Measurements from ENCODE around the gene PUS10.
"Not testable (repeated sequence)": the region's sequence is repeated elsewhere in the genome, so short reads cannot be mapped to it uniquely, and the experiment has no call there.

PUS10 gene

GRCh38 chr2:60947056-60947455, 71.0 kb downstream of the PUS10 start:
- Histone ChIP-seq H3K27ac (ENCODE audit: insufficient read depth, low read length, poor library complexity, severe bottlenecking) (no peak overlapping the region), H3K9me3 (ENCODE audit: control insufficient read depth, low read length) (no peaks in the 10 kb centered on the region), H3K27me3 (replicated peaks; ENCODE audit: control insufficient read depth, insufficient read depth, low read length, poor library complexity, severe bottlenecking) (no peaks in the 10 kb centered on the region), H3K4me1 (ENCODE audit: control insufficient read depth, insufficient read depth, low read length, poor library complexity, severe bottlenecking) (no peaks in the 10 kb centered on the region), H3K36me3 (ENCODE audit: control insufficient read depth, insufficient read depth, low read length) (no peaks in the 10 kb centered on the region), H3K4me3 (ENCODE audit: insufficient read depth, low read depth, low read length, poor library complexity, severe bottlenecking) (no peak overlapping the region)
- DNase-seq, result no peak

DNA sequence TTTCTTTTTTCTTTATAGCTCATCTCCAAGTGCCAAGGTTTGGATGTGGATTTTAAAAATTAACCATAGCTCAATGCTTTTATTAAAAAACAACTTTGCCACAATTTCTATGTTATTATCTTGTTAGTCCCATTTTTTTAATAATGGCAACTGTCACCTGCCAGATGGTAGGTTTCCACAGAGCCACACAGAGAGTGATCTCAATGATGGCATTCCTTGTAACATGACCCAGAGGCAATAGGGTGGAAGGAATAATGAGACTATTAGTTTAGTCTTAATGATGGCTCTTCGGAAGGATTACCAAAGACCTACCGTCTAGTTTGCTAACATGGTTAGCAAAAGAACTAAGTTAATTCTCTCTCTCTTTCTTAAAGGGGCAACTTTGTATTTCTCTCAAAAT, 72.7 kb downstream of the PUS10 start:
- Histone ChIP-seq H3K4me1 (ENCODE audit: control insufficient read depth, insufficient read depth, low read length, poor library complexity, severe bottlenecking) (no peaks in the 10 kb centered on the region), H3K27ac (ENCODE audit: insufficient read depth, low read length, poor library complexity, severe bottlenecking) (no peak overlapping the region), H3K36me3 (ENCODE audit: control insufficient read depth, insufficient read depth, low read length) (no peaks in the 10 kb centered on the region), H3K27me3 (replicated peaks; ENCODE audit: control insufficient read depth, insufficient read depth, low read length, poor library complexity, severe bottlenecking) (no peaks in the 10 kb centered on the region), H3K9me3 (ENCODE audit: control insufficient read depth, low read length) (no peaks in the 10 kb centered on the region), H3K4me3 (ENCODE audit: insufficient read depth, low read depth, low read length, poor library complexity, severe bottlenecking) (no peak overlapping the region)
- no peak for DNase-seq

GRCh38 chr2:60939622-60940021, 78.4 kb downstream of the PUS10 start:
- no peaks in the 10 kb centered on the region for H3K27me3 ChIP-seq (replicated peaks; ENCODE audit: control insufficient read depth, insufficient read depth, low read length, poor library complexity, severe bottlenecking)
- no peak overlapping the region for H3K4me3 ChIP-seq (ENCODE audit: insufficient read depth, low read depth, low read length, poor library complexity, severe bottlenecking)
- no peak overlapping the region for H3K27ac ChIP-seq (ENCODE audit: insufficient read depth, low read length, poor library complexity, severe bottlenecking)
- DNase-seq, result no peak
- no peaks in the 10 kb centered on the region for H3K9me3 ChIP-seq (ENCODE audit: control insufficient read depth, low read length)
- no peaks in the 10 kb centered on the region for H3K4me1 ChIP-seq (ENCODE audit: control insufficient read depth, insufficient read depth, low read length, poor library complexity, severe bottlenecking)
- no peaks in the 10 kb centered on the region for H3K36me3 ChIP-seq (ENCODE audit: control insufficient read depth, insufficient read depth, low read length)

- no peak for DNase-seq
- H3K9me3 ChIP-seq (ENCODE audit: control insufficient read depth, low read length), result no peaks in the 10 kb centered on the region
- H3K4me3 ChIP-seq (ENCODE audit: insufficient read depth, low read depth, low read length, poor library complexity, severe bottlenecking), result no peak overlapping the region
- H3K27ac ChIP-seq (ENCODE audit: insufficient read depth, low read length, poor library complexity, severe bottlenecking), result no peak overlapping the region
- H3K36me3 ChIP-seq (ENCODE audit: control insufficient read depth, insufficient read depth, low read length), result no peaks in the 10 kb centered on the region
- no peaks in the 10 kb centered on the region for H3K4me1 ChIP-seq (ENCODE audit: control insufficient read depth, insufficient read depth, low read length, poor library complexity, severe bottlenecking)
- no peaks in the 10 kb centered on the region for H3K27me3 ChIP-seq (replicated peaks; ENCODE audit: control insufficient read depth, insufficient read depth, low read length, poor library complexity, severe bottlenecking)
Observed at GRCh38 chr2:60938301-60938700, 79.8 kb downstream of the PUS10 start.

DNA sequence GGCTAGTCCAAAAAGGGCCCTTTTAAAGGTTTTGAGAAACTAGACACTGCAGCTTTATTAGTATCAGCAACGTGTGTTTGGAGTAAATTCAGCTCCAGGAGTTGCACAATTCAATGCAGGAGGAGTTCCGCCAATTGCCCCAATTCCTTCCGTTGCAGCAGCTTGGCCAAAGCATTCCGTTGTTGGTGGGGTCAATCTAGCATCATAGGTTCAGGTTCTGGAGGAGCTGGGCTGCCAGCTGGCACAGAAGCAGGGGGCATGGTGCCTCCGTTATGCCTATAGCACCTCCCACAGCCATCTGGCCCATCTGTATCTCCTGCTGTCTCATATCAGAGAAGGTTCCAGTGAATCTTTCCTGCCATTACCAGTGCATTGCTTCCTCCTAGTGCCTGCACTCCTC, 81.3 kb downstream of the PUS10 start:
- H3K9me3 ChIP-seq (ENCODE audit: control insufficient read depth, low read length), result no peaks in the 10 kb centered on the region
- H3K27ac ChIP-seq (ENCODE audit: insufficient read depth, low read length, poor library complexity, severe bottlenecking), result no peak overlapping the region
- no peaks in the 10 kb centered on the region for H3K4me1 ChIP-seq (ENCODE audit: control insufficient read depth, insufficient read depth, low read length, poor library complexity, severe bottlenecking)
- H3K36me3 ChIP-seq (ENCODE audit: control insufficient read depth, insufficient read depth, low read length), result no peaks in the 10 kb centered on the region
- no peaks in the 10 kb centered on the region for H3K27me3 ChIP-seq (replicated peaks; ENCODE audit: control insufficient read depth, insufficient read depth, low read length, poor library complexity, severe bottlenecking)
- no peak for DNase-seq
- H3K4me3 ChIP-seq (ENCODE audit: insufficient read depth, low read depth, low read length, poor library complexity, severe bottlenecking), result no peak overlapping the region

DNA sequence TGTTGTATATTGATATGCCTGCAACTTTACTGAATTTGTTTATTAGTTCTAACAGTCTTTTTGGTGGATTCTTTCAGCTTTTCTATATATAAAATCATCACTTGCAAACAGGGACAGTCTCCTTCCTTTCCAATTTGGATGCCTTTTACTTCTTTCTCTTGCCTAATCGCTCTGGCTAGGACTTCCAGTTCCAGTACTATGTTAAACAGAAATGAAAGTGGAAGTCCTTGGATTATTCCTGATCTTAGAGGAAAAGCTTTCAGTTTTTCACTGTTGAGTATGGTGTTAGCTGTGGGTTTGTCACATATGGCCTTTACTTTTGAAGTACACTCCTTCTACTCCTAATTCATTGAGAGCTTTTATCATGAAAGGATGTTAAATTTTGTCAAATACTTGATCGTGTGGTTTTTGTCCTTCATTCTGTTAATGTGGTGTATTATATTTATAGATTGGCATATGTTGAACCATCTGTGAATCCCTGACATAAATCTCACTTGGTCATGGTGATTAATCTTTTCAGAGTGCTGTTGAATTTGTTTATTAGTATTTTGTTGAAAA, 83.8 kb downstream of the PUS10 start:
- Histone ChIP-seq H3K4me3 (ENCODE audit: insufficient read depth, low read depth, low read length, poor library complexity, severe bottlenecking) (no peak overlapping the region), H3K27ac (ENCODE audit: insufficient read depth, low read length, poor library complexity, severe bottlenecking) (no peak overlapping the region), H3K27me3 (replicated peaks; ENCODE audit: control insufficient read depth, insufficient read depth, low read length, poor library complexity, severe bottlenecking) (no peaks in the 10 kb centered on the region)

GRCh38 chr2:60932954-60933353, 85.1 kb downstream of the PUS10 start:
- no peak for DNase-seq
- H3K27ac ChIP-seq (ENCODE audit: insufficient read depth, low read length, poor library complexity, severe bottlenecking), result no peak overlapping the region

More for the DNA sequence above, 83.8 kb downstream of the PUS10 start:
- no peaks in the 10 kb centered on the region for H3K4me1 ChIP-seq (ENCODE audit: control insufficient read depth, insufficient read depth, low read length, poor library complexity, severe bottlenecking)
- no peaks in the 10 kb centered on the region for H3K9me3 ChIP-seq (ENCODE audit: control insufficient read depth, low read length)
- DNase-seq, result no peak
- H3K36me3 ChIP-seq (ENCODE audit: control insufficient read depth, insufficient read depth, low read length), result no peaks in the 10 kb centered on the region

DNA sequence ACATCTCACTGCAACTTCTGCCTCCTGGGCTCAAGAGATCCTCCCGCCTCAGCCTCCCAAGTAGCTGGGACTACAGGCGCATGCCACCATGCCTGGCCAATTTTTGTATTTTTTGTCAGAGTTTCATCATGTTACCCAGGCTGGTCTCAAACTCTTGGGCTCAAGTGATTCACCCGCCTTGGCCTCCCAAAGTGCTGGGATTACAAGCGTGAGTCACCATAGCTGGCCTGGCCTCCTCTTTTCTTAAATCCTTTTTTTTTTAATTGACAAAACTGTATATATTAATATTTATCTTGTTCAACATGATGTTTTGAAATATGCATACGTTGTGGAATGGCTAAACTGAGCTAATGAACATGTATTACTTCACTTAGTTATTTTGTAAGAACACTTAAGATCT, 86.0 kb downstream of the PUS10 start:
- not testable (repeated sequence) for H3K27me3 ChIP-seq (replicated peaks; ENCODE audit: control insufficient read depth, insufficient read depth, low read length, poor library complexity, severe bottlenecking); DNase-seq; H3K36me3 ChIP-seq (ENCODE audit: control insufficient read depth, insufficient read depth, low read length); H3K27ac ChIP-seq (ENCODE audit: insufficient read depth, low read length, poor library complexity, severe bottlenecking); H3K4me1 ChIP-seq (ENCODE audit: control insufficient read depth, insufficient read depth, low read length, poor library complexity, severe bottlenecking); H3K4me3 ChIP-seq (ENCODE audit: insufficient read depth, low read depth, low read length, poor library complexity, severe bottlenecking); H3K9me3 ChIP-seq (ENCODE audit: control insufficient read depth, low read length)

More at GRCh38 chr2:60932954-60933353, 85.1 kb downstream of the PUS10 start:
- Histone ChIP-seq H3K4me3 (ENCODE audit: insufficient read depth, low read depth, low read length, poor library complexity, severe bottlenecking) (no peak overlapping the region), H3K27me3 (replicated peaks; ENCODE audit: control insufficient read depth, insufficient read depth, low read length, poor library complexity, severe bottlenecking) (no peaks in the 10 kb centered on the region), H3K36me3 (ENCODE audit: control insufficient read depth, insufficient read depth, low read length) (no peaks in the 10 kb centered on the region), H3K9me3 (ENCODE audit: control insufficient read depth, low read length) (no peaks in the 10 kb centered on the region), H3K4me1 (ENCODE audit: control insufficient read depth, insufficient read depth, low read length, poor library complexity, severe bottlenecking) (no peaks in the 10 kb centered on the region)

DNA sequence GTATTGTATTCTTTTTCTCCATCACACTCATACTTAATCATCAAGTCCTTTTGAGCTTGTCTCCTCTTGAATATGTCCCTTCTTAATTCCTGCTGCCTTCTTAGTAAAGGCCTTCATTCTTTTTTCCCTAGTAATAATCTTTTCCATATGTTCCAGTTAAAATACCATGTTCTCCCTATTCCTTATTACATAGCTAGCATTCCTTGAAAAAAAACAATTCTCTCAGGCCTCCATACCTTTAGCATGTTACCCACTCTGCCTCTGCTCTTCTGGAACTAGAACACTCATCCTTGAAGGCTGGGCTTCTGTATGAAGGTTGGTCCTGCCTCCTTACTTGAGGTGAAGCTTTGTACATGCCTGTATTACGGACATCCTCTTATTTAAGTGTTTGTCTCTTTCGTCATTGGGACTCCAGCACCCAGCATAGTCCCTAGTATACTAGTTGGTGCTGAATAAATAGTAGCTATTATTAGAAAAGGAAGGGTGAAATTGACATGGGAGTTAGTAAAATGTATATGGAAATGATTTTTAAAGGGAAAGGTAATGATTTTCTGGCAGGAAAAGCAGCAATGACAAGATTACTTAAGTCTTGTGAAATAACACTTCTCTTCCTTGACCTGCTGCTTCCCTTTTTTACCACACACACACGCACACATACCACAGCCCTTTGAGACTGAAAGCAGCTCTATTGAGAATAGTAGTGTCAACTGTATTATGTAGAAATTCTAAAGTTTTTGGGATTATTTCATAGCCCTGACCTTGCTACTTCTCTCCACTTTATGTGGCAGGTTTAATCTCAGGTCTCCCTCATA, 91.1 kb downstream of the PUS10 start:
- no peak for DNase-seq
- Histone ChIP-seq H3K27ac (ENCODE audit: insufficient read depth, low read length, poor library complexity, severe bottlenecking) (no peak overlapping the region), H3K4me1 (ENCODE audit: control insufficient read depth, insufficient read depth, low read length, poor library complexity, severe bottlenecking) (no peaks in the 10 kb centered on the region), H3K36me3 (ENCODE audit: control insufficient read depth, insufficient read depth, low read length) (peaks cover 33% of the 10 kb centered on the region), H3K27me3 (replicated peaks; ENCODE audit: control insufficient read depth, insufficient read depth, low read length, poor library complexity, severe bottlenecking) (no peaks in the 10 kb centered on the region), H3K9me3 (ENCODE audit: control insufficient read depth, low read length) (no peaks in the 10 kb centered on the region), H3K4me3 (ENCODE audit: insufficient read depth, low read depth, low read length, poor library complexity, severe bottlenecking) (no peak overlapping the region)

GRCh38 chr2:60925994-60926740, 91.9 kb downstream of the PUS10 start:
- H3K4me1 ChIP-seq (ENCODE audit: control insufficient read depth, insufficient read depth, low read length, poor library complexity, severe bottlenecking), result no peaks in the 10 kb centered on the region
- no peaks in the 10 kb centered on the region for H3K27me3 ChIP-seq (replicated peaks; ENCODE audit: control insufficient read depth, insufficient read depth, low read length, poor library complexity, severe bottlenecking)
- DNase-seq, result no peak
- H3K36me3 ChIP-seq (ENCODE audit: control insufficient read depth, insufficient read depth, low read length), result peaks cover 37% of the 10 kb centered on the region
- H3K9me3 ChIP-seq (ENCODE audit: control insufficient read depth, low read length), result no peaks in the 10 kb centered on the region
- no peak overlapping the region for H3K4me3 ChIP-seq (ENCODE audit: insufficient read depth, low read depth, low read length, poor library complexity, severe bottlenecking)
- H3K27ac ChIP-seq (ENCODE audit: insufficient read depth, low read length, poor library complexity, severe bottlenecking), result no peak overlapping the region
